ENCODE data around the gene IER3.
"Not testable (repeated sequence)": the region's sequence is repeated elsewhere in the genome, so short reads cannot be mapped to it uniquely, and the experiment has no call there.

IER3 gene

GRCh38 chr6:30767944-30768301, 23.6 kb upstream of the IER3 start:
- no peak for DNase-seq

- no peak for DNase-seq
Observed at GRCh38 chr6:30767158-30767943, 23.0 kb upstream of the IER3 start.

- DNase-seq: no peak
Observed at GRCh38 chr6:30766461-30767157, 22.3 kb upstream of the IER3 start.

GRCh38 chr6:30765495-30765894, 21.1 kb upstream of the IER3 start:
- DNase-seq: not testable (repeated sequence)

GRCh38 chr6:30764490-30765043, 20.2 kb upstream of the IER3 start:
- not testable (repeated sequence) for DNase-seq

- DNase-seq: peak; percentile 86
Observed at GRCh38 chr6:30763618-30764489, 19.5 kb upstream of the IER3 start.

- DNase-seq: no peak
Observed at GRCh38 chr6:30763155-30763617, 18.8 kb upstream of the IER3 start.

- no peak for DNase-seq
Observed at GRCh38 chr6:30761791-30762429, 17.6 kb upstream of the IER3 start.

GRCh38 chr6:30760549-30760948, 16.2 kb upstream of the IER3 start:
- no peak for DNase-seq

- no peak for DNase-seq
Observed at GRCh38 chr6:30759575-30760239, 15.4 kb upstream of the IER3 start.

- DNase-seq: no peak
Observed at GRCh38 chr6:30757261-30757904, 13.0 kb upstream of the IER3 start.

GRCh38 chr6:30756405-30757003, 12.2 kb upstream of the IER3 start:
- not testable (repeated sequence) for DNase-seq

GRCh38 chr6:30754631-30755030, 10.3 kb upstream of the IER3 start:
- DNase-seq: no peak

- DNase-seq: no peak
Observed at GRCh38 chr6:30752157-30752927, 8.0 kb upstream of the IER3 start.

GRCh38 chr6:30750379-30750668, 6.0 kb upstream of the IER3 start:
- no peak for DNase-seq

- no peak for DNase-seq
Observed at GRCh38 chr6:30749554-30750378, 5.4 kb upstream of the IER3 start.

- DNase-seq: no peak
Observed at GRCh38 chr6:30748851-30749540, 4.6 kb upstream of the IER3 start.

GRCh38 chr6:30747902-30748769, 3.8 kb upstream of the IER3 start:
- no peak for DNase-seq
